Smooth muscle cell (in vitro differentiated cells): ENCODE data around the gene MAML2. TPM values are rescaled to one million over a fixed set of nuclear protein-coding genes. Genes with fewer than 3 reads are reported as not detected.

ENCODE experiments used
- DNase-seq: peaks from one replicate; lab custom pipeline; 2025; ENCODE audit not compliant: unreplicated experiment; lab: John Stamatoyannopoulos, UW
- H2AFZ ChIP-seq: fragments of 200-600 bp; sonication (generic); 2 replicates; pipeline ENCODE4 v1.6.0; 2016; ENCODE audit warnings: antibody characterized with exemption, low read depth, mild to moderate bottlenecking
- H3F3A ChIP-seq: fragments of 200-600 bp; sonication (generic); 2 replicates; pipeline ENCODE4 v1.6.0; 2017; ENCODE audit warnings: antibody characterized with exemption, low read depth
- H3K27ac ChIP-seq: fragments of 200-600 bp; sonication (generic); 2 replicates; pipeline ENCODE4 v1.5.1; 2016; ENCODE audit warnings: low read depth, mild to moderate bottlenecking
- H3K27me3 ChIP-seq: fragments of 200-600 bp; sonication (generic); 2 replicates; pipeline ENCODE4 v1.6.1; 2016; ENCODE audit warnings: low read depth, mild to moderate bottlenecking
- H3K36me3 ChIP-seq: fragments of 200-600 bp; sonication (generic); 2 replicates; pipeline ENCODE4 v1.5.1; 2016; ENCODE audit warnings: low read depth
- H3K4me1 ChIP-seq: fragments of 200-600 bp; sonication (generic); 2 replicates; pipeline ENCODE4 v1.5.1; 2016; ENCODE audit warnings: low read depth
- H3K4me2 ChIP-seq: fragments of 200-600 bp; sonication (generic); 2 replicates; pipeline ENCODE4 v1.6.0; 2016; ENCODE audit warnings: mild to moderate bottlenecking
- H3K4me3 ChIP-seq: fragments of 200-600 bp; sonication (generic); 2 replicates; pipeline ENCODE4 v1.5.1; 2016; ENCODE audit warnings: mild to moderate bottlenecking
- H3K79me2 ChIP-seq: fragments of 200-600 bp; sonication (generic); 2 replicates; pipeline ENCODE4 v1.6.0; 2016; ENCODE audit warnings: low read depth, mild to moderate bottlenecking
- H3K9ac ChIP-seq: fragments of 200-600 bp; sonication (generic); 2 replicates; pipeline ENCODE4 v1.6.0; 2016; ENCODE audit warnings: low read depth
- H3K9me3 ChIP-seq: fragments of 200-600 bp; sonication (generic); replicated peaks from 2 replicates; pipeline ENCODE4 v1.5.1; 2016; ENCODE audit warnings: low read depth
- H4K20me1 ChIP-seq: fragments of 200-600 bp; sonication (generic); 2 replicates; pipeline ENCODE4 v1.6.0; 2016; ENCODE audit warnings: low read depth
- WGBS: methylation state at CpG from one replicate; pipeline ENCODE4 v1.1.7; 2016; ENCODE audit warnings: low lambda C conversion rate; 5-methylcytosine and 5-hydroxymethylcytosine counted together
- polyA plus RNA-seq: library from polyadenylated mRNA; unstranded; fragments of >200 nt; fragmentation: Nextera tagmentation; extraction: Ambion mirVana; gene quantifications from 2 replicates; pipeline ENCODE4 v1.2.1, GENCODE V29; 2016
- total RNA-seq: library from RNA; depleted of rRNA; stranded (reverse); fragments of >200 nt; gene quantifications from 2 replicates; pipeline ENCODE4 v1.2.3, GENCODE V29; 2014
- TF ChIP-seq, protein P1 (sequence below): fragments of 200-600 bp; sonication (generic); IDR thresholded peaks from 2 replicates; pipeline ENCODE4 v1.5.1; 2017; ENCODE audit warnings: borderline replicate concordance, mild to moderate bottlenecking, antibody characterized with exemption; ENCODE audit not compliant: insufficient read depth, poor library complexity, severe bottlenecking

MAML2 gene
- total and polyA plus RNA-seq, 2 experiments from 2014 or later = 8.7 to 52.4 TPM

- Histone ChIP-seq H3K27me3 (no peaks in the 10 kb centered on the region), H3K4me2 (peak overlapping the region; percentile 68), H2AFZ (no peak overlapping the region), H3K4me1 (peaks cover 50% of the 10 kb centered on the region), H3K36me3 (no peaks in the 10 kb centered on the region), H3K9ac (peak overlapping the region; percentile 45), H3K4me3 (peak overlapping the region; percentile 5), H3F3A (peaks cover 36% of the 10 kb centered on the region), H3K79me2 (peaks cover 96% of the 10 kb centered on the region), H3K27ac (peak overlapping the region; percentile 90), H3K9me3 (no peaks in the 10 kb centered on the region), H4K20me1 (no peaks in the 10 kb centered on the region)
- TF ChIP-seq, protein P1, sequence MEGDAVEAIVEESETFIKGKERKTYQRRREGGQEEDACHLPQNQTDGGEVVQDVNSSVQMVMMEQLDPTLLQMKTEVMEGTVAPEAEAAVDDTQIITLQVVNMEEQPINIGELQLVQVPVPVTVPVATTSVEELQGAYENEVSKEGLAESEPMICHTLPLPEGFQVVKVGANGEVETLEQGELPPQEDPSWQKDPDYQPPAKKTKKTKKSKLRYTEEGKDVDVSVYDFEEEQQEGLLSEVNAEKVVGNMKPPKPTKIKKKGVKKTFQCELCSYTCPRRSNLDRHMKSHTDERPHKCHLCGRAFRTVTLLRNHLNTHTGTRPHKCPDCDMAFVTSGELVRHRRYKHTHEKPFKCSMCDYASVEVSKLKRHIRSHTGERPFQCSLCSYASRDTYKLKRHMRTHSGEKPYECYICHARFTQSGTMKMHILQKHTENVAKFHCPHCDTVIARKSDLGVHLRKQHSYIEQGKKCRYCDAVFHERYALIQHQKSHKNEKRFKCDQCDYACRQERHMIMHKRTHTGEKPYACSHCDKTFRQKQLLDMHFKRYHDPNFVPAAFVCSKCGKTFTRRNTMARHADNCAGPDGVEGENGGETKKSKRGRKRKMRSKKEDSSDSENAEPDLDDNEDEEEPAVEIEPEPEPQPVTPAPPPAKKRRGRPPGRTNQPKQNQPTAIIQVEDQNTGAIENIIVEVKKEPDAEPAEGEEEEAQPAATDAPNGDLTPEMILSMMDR = no peak
- DNase-seq = no peak
- whole genome bisulfite sequencing = 11% methylated on average over 1 of the region's 1 CpG
These were observed 108.0 kb downstream of the MAML2 start for GRCh38 chr11:96234866-96235441.

DNA sequence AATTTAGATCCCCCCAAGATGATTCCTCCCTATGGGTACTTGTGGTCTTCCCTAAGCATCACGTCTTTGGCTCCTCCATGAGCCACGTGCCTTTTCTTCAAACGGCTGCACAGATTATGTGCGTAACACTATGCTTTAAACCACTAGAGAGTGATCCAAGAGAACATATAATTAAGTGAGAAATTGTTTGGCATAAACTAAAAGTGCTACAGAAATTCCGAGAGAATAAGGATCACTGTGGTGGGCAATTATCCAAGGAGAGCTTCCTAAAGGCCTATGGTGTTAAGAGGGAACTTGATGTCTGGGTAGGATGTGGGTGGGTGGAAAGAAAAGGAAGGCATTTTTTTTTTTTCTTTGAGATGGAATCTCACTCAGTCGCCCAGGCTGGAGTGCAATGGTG lies 110.9 kb downstream of the MAML2 start:
- H3K4me3 ChIP-seq = no peak overlapping the region
- no peak overlapping the region for H3K4me2 ChIP-seq
- H3K27me3 ChIP-seq = no peaks in the 10 kb centered on the region
- no peak overlapping the region for H3K9ac ChIP-seq
- H4K20me1 ChIP-seq = no peaks in the 10 kb centered on the region
- H3K9me3 ChIP-seq = no peaks in the 10 kb centered on the region
- H2AFZ ChIP-seq = no peak overlapping the region
- TF ChIP-seq, protein P1 = no peak
- H3K27ac ChIP-seq = no peak overlapping the region
- 92% methylated on average over 6 of the region's 6 CpGs for WGBS
- H3K4me1 ChIP-seq = peaks cover 43% of the 10 kb centered on the region
- H3K36me3 ChIP-seq = no peaks in the 10 kb centered on the region
- no peak for DNase-seq
- peaks cover 78% of the 10 kb centered on the region for H3K79me2 ChIP-seq
- peaks cover 40% of the 10 kb centered on the region for H3F3A ChIP-seq

- H3K79me2 ChIP-seq = peaks cover 78% of the 10 kb centered on the region
- WGBS = 92% methylated on average over 5 of the region's 5 CpGs
- TF ChIP-seq, protein P1 = no peak
These were observed 112.3 kb downstream of the MAML2 start for GRCh38 chr11:96230686-96231085.

More at GRCh38 chr11:96230686-96231085, 112.3 kb downstream of the MAML2 start:
- Histone ChIP-seq H3K9ac (no peak overlapping the region), H2AFZ (no peak overlapping the region), H3K9me3 (no peaks in the 10 kb centered on the region), H3K36me3 (no peaks in the 10 kb centered on the region), H4K20me1 (no peaks in the 10 kb centered on the region), H3K4me3 (no peak overlapping the region), H3F3A (peaks cover 39% of the 10 kb centered on the region), H3K4me1 (peaks cover 30% of the 10 kb centered on the region), H3K27me3 (no peaks in the 10 kb centered on the region), H3K27ac (peak overlapping the region; percentile 99), H3K4me2 (peak overlapping the region; percentile 81)
- DNase-seq = no peak
